A549 (cell line): ENCODE measurements around the gene PITPNM2. TPM values are rescaled to one million over a fixed set of nuclear protein-coding genes. Genes with fewer than 3 reads are reported as not detected.

Experiments used
- ATAC-seq, 2 experiments: fragments of 200-7000 bp in 1 of 2; fragments of >200 bp in 1 of 2; cut with Nextera tagmentation in 1 of 2; cut with Tn5 transposase in 1 of 2; 3 replicates each; pipeline versions ENCODE4 v1.8.0 to v1.9.1; 2018 to 2020; ENCODE audit warnings: mild to moderate bottlenecking in 1 of 2, moderate library complexity in 1 of 2
- CTCF ChIA-PET: fragments of 300-600 bp; sonication (Branson Sonifier 250); formaldehyde crosslinking; extraction: SDS; loops from one replicate; lab custom pipeline; 2021; ENCODE audit warnings: antibody characterized with exemption, inconsistent platforms; lab: Yijun Ruan, JAX
- POLR2A ChIA-PET: fragments of 350-600 bp; formaldehyde crosslinking; extraction: SDS; loops from one replicate; lab custom pipeline; 2021; ENCODE audit warnings: antibody characterized with exemption, inconsistent platforms; lab: Yijun Ruan, JAX
- DNase-seq, 2 experiments: peaks; one replicate each; pipeline versions ENCODE4 v3.0.0 to v3.0.0-alpha.2; 2011 to 2016; ENCODE audit warnings: low read depth in 1 of 2, low spot score in 1 of 2
- FAIRE-seq: peaks from 2 replicates; lab custom pipeline; 2011; peaks lifted over from hg19 to GRCh38; lab: Jason Lieb, UNC
- H3K27ac ChIP-seq, 2 experiments: fragments of >200 bp; sonication (Bioruptor Twin); formaldehyde crosslinking; 3 replicates each; pipeline ENCODE4 v1.5.1; 2016 to 2017
- H3K4me1 ChIP-seq: fragments of >200 bp; sonication (Bioruptor Twin); formaldehyde crosslinking; 3 replicates; pipeline ENCODE4 v1.6.1; 2016
- H3K4me2 ChIP-seq: fragments of >200 bp; sonication (Bioruptor Twin); formaldehyde crosslinking; 3 replicates; pipeline ENCODE4 v1.6.1; 2016
- H3K4me3 ChIP-seq: fragments of >200 bp; sonication (Bioruptor Twin); formaldehyde crosslinking; 3 replicates; pipeline ENCODE4 v1.5.1; 2016
- H3K9me3 ChIP-seq: fragments of >200 bp; sonication (Bioruptor Twin); formaldehyde crosslinking; 3 replicates; pipeline ENCODE4 v1.6.1; 2016
- CHD4 ChIP-seq: fragments of 200-600 bp; sonication (generic); IDR thresholded peaks from 2 replicates; pipeline ENCODE4 v1.6.1; 2016; ENCODE audit warnings: antibody characterized with exemption, mild to moderate bottlenecking, borderline replicate concordance
- EP300 ChIP-seq, 2 experiments: fragments of >200 bp; sonication (Bioruptor Twin); formaldehyde crosslinking; IDR thresholded peaks; 2 replicates in 1 of 2; 3 replicates in 1 of 2; pipeline ENCODE4 v1.6.1; 2016 to 2017
- ESRRA ChIP-seq: fragments of 150-350 bp; IDR thresholded peaks from 2 replicates; pipeline ENCODE4 v1.6.1; 2014; ENCODE audit warnings: mild to moderate bottlenecking, low read length, borderline replicate concordance
- FOSL2 ChIP-seq, 2 experiments: fragments of 450-650 bp in 1 of 2; fragments of >200 bp in 1 of 2; sonication (Bioruptor Twin) in 1 of 2; formaldehyde crosslinking; IDR thresholded peaks; 2 replicates each; pipeline versions ENCODE4 v1.5.0 to v1.6.1; 2016 to 2020; ENCODE audit warnings: mild to moderate bottlenecking in 1 of 2, moderate library complexity in 1 of 2
- FOXS1 ChIP-seq: fragments of 250-450 bp; sonication (Bioruptor Pico); IDR thresholded peaks from 2 replicates; pipeline ENCODE4 v1.5.0; 2020; ENCODE audit warnings: mild to moderate bottlenecking, moderate library complexity
- GATA3 ChIP-seq: IDR thresholded peaks from 2 replicates; pipeline ENCODE4 v1.6.1; 2012; ENCODE audit warnings: borderline replicate concordance
- HDAC2 ChIP-seq: fragments of 200-600 bp; sonication (generic); IDR thresholded peaks from 2 replicates; pipeline ENCODE4 v1.6.1; 2016
- HOXB13 ChIP-seq: fragments of 250-450 bp; sonication (Bioruptor Pico); IDR thresholded peaks from 2 replicates; pipeline ENCODE4 v1.5.0; 2020; ENCODE audit warnings: low read depth, mild to moderate bottlenecking, moderate library complexity
- JUN ChIP-seq, 2 experiments: fragments of >200 bp; sonication (Bioruptor Twin); formaldehyde crosslinking; IDR thresholded peaks; 2 replicates in 1 of 2; 3 replicates in 1 of 2; pipeline ENCODE4 v1.6.1; 2016 to 2017
- JUNB ChIP-seq: fragments of >200 bp; sonication (Bioruptor Twin); formaldehyde crosslinking; IDR thresholded peaks from 2 replicates; pipeline ENCODE4 v1.6.1; 2016
- KDM1A ChIP-seq: fragments of 200-600 bp; sonication (generic); IDR thresholded peaks from 2 replicates; pipeline ENCODE4 v1.6.1; 2016; ENCODE audit warnings: low read depth, mild to moderate bottlenecking
- MAFK ChIP-seq: fragments of 450-650 bp; IDR thresholded peaks from 2 replicates; pipeline ENCODE4 v1.6.1; 2014; ENCODE audit not compliant: partially characterized antibody
- MYC ChIP-seq: IDR thresholded peaks from 2 replicates; pipeline ENCODE4 v1.6.1; 2012; ENCODE audit warnings: mild to moderate bottlenecking, inconsistent platforms, low read length, improper control_type of control experiment, borderline replicate concordance
- NPAS2 ChIP-seq: fragments of 250-450 bp; sonication (Bioruptor Pico); IDR thresholded peaks from 2 replicates; pipeline ENCODE4 v1.8.0; 2022; ENCODE audit warnings: mild to moderate bottlenecking, moderate library complexity, borderline replicate concordance
- PHF8 ChIP-seq: fragments of 200-600 bp; sonication (generic); IDR thresholded peaks from 2 replicates; pipeline ENCODE4 v1.6.1; 2016; ENCODE audit warnings: low read depth, mild to moderate bottlenecking, antibody characterized with exemption, moderate library complexity, borderline replicate concordance
- POLR2AphosphoS2 ChIP-seq: conservative IDR thresholded peaks from 2 replicates; pipeline ENCODE4 v1.6.1; 2012; ENCODE audit warnings: low read length, improper control_type of control experiment, inconsistent platforms
- RNF2 ChIP-seq: fragments of 200-600 bp; sonication (generic); IDR thresholded peaks from 2 replicates; pipeline ENCODE4 v1.6.1; 2016; ENCODE audit warnings: low read depth, mild to moderate bottlenecking, antibody characterized with exemption, moderate library complexity, borderline replicate concordance
- TFCP2L1 ChIP-seq: fragments of 250-450 bp; sonication (Bioruptor Pico); IDR thresholded peaks from 2 replicates; pipeline ENCODE4 v1.5.0; 2021; ENCODE audit warnings: mild to moderate bottlenecking
- WGBS: methylation state at CpG from one replicate; pipeline ENCODE4 v1.1.6; 2017; ENCODE audit errors: missing lambda C conversion rate; 5-methylcytosine and 5-hydroxymethylcytosine counted together
- polyA plus RNA-seq, 4 experiments: library from polyadenylated mRNA; depleted of rRNA in 3 of 4; stranded (reverse); fragments of >200 nt; fragmentation: RNase III in 1 of 4; extraction: RNeasy Plus Mini Kit Qiagen cat#74134 plus additional on column Dnase treatment in 1 of 4; gene quantifications; 2 replicates in 3 of 4; 3 replicates in 1 of 4; pipeline ENCODE4 v1.2.3, GENCODE V29; 2011 to 2017
- TF ChIP-seq, protein P1 (sequence below): fragments of 150-350 bp; IDR thresholded peaks from 2 replicates; pipeline ENCODE4 v1.6.1; 2014; ENCODE audit warnings: low read depth, mild to moderate bottlenecking, low read length
- TF ChIP-seq, protein P2 (sequence below): fragments of 450-650 bp; IDR thresholded peaks from 2 replicates; pipeline ENCODE4 v1.6.1; 2014; ENCODE audit warnings: antibody characterized with exemption
- TF ChIP-seq, protein P3 (sequence below): fragments of 200-600 bp; sonication (generic); IDR thresholded peaks from 2 replicates; pipeline ENCODE4 v1.6.1; 2016; ENCODE audit warnings: antibody characterized with exemption, mild to moderate bottlenecking, moderate library complexity

PITPNM2 gene
- polyA plus RNA-seq, 2 of the 4 experiments (the other 2 are of a cell fraction), result 2.6 to 13.6 TPM

DNA sequence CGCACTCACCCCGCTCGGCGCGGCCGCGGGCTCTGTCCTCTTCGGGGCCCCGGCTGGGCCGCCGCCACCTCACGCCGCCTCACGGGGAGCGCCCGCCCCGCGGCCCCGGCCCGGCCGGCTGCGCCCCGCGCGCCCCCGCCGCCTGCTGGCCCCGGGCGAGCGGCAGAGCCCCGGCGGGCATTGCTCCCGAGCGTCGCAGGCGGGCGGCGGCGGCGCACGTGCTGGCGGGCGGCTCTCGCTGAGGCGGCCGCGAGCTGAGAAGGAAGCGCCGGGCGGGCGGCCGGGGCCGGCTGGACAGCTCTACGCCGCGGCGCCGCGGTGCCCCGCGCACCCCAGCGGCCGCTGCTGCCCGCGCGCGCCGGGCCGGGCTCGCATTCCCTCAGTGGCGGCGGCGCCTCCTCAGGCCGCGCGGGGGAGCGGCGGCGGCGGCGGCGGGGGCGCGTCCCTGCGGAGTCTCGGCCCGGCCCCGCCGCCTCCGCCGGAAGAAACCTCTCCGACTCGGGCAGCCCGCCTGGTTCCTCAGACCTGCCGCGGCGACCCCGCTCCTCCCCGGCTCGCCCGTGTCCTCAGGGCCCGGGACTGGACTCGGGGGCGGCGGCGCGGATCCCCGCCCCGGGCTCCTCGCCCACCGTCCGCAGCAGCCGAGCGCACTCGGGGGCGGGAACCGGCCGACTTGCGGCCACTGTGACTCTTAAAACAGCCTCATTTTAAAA is at the start of gene PITPNM2 (continued):
- no peak for TF ChIP-seq JUN (IDR thresholded peaks at IDR 0.05)

DNA sequence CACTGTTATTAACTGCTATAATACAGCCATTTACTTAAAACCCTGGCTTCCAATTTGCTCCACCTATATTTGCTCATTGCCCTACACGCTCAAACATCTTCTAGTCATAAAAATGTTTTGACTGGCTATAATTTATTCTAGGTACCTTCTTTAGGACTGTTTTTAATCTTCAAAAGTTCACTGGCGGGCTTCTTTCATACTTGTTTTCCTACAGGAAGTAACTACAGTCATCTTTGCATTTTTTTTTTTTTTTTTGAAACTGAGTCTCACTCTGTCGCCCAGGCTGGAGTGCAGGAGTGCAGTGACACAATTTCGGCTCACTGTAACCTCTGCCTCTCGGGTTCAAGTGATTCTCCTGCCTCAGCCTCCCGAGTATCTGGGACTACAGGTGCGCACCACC is 49.5 kb upstream of the PITPNM2 start:
- FAIRE-seq (no peak), DNase-seq (no peak), ATAC-seq (no peak)
- 95% methylated on average over 7 of the region's 7 CpGs for WGBS
- CTCF ChIA-PET, result interaction anchor here (0.9 kb wide), 1 partner anchor 37 kb away, joined by 6 read pairs; no protein-coding TSS in a partner anchor
- H3K9me3 ChIP-seq, result no peaks in the 10 kb centered on the region
- no peak overlapping the region for H3K4me2 ChIP-seq
- H3K27ac ChIP-seq, result no peak overlapping the region
- no peak overlapping the region for H3K4me3 ChIP-seq
- POLR2A ChIA-PET, result no interaction called here
- H3K4me1 ChIP-seq, result no peaks in the 10 kb centered on the region
- TF ChIP-seq EP300 (IDR thresholded peaks at IDR 0.05) (no peak), KDM1A (no peak), JUNB (no peak), HDAC2 (no peak), PHF8 (no peak), TFCP2L1 (CRISPR knock-in tag) (no peak), CHD4 (no peak), ESRRA (no peak), MAFK (no peak), JUN (IDR thresholded peaks at IDR 0.05) (no peak), MYC (no peak), FOSL2 (IDR thresholded peaks at IDR 0.05) (no peak), FOSL2 (CRISPR knock-in tag; IDR thresholded peaks at IDR 0.05) (no peak), POLR2AphosphoS2 (no peak)
- TF ChIP-seq, protein P1, sequence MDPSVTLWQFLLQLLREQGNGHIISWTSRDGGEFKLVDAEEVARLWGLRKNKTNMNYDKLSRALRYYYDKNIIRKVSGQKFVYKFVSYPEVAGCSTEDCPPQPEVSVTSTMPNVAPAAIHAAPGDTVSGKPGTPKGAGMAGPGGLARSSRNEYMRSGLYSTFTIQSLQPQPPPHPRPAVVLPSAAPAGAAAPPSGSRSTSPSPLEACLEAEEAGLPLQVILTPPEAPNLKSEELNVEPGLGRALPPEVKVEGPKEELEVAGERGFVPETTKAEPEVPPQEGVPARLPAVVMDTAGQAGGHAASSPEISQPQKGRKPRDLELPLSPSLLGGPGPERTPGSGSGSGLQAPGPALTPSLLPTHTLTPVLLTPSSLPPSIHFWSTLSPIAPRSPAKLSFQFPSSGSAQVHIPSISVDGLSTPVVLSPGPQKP, result no peak
- TF ChIP-seq, protein P2, sequence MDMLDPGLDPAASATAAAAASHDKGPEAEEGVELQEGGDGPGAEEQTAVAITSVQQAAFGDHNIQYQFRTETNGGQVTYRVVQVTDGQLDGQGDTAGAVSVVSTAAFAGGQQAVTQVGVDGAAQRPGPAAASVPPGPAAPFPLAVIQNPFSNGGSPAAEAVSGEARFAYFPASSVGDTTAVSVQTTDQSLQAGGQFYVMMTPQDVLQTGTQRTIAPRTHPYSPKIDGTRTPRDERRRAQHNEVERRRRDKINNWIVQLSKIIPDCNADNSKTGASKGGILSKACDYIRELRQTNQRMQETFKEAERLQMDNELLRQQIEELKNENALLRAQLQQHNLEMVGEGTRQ, result no peak

DNA sequence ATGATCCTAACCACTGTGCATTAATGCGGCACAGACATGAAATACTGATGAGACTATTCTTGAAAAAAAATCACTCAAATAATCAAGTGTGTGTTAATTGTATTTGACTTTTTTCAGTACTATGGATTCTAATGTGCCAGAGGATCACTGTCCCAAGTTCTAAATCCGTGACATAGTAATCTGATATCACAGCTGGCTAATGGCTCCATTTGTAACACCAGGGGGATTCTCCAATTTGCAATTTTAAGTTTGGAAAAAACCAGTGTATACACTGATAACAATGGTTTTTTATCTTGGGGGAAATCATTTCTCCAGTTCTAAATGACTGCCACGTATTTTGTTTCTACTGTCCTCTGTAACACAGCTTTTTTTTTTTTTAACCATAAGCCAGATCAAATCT is 49.0 kb upstream of the PITPNM2 start:
- ChIA-PET POLR2A (interaction anchor here (1.7 kb wide), 1 partner anchor 33 kb away, joined by 4 read pairs; the partner anchor contains the start of gene MPHOSPH9), CTCF (interaction anchor here (1.2 kb wide), 1 partner anchor 162 kb away, joined by 3 read pairs; no protein-coding TSS in a partner anchor)
- FAIRE-seq, result no peak
- no peak for DNase-seq
- 93% methylated on average over 3 of the region's 3 CpGs for WGBS
- Histone ChIP-seq H3K4me2 (no peak overlapping the region), H3K4me3 (no peak overlapping the region), H3K9me3 (no peaks in the 10 kb centered on the region), H3K4me1 (no peaks in the 10 kb centered on the region), H3K27ac (no peak overlapping the region)
- no peak for ATAC-seq
- TF ChIP-seq NPAS2, result no peak
- TF ChIP-seq HOXB13, result no peak
- TF ChIP-seq, protein P2, result no peak
- no peak for TF ChIP-seq GATA3
- TF ChIP-seq PHF8, result no peak
- no peak for TF ChIP-seq ESRRA
- TF ChIP-seq MAFK, result no peak
- TF ChIP-seq, protein P3, sequence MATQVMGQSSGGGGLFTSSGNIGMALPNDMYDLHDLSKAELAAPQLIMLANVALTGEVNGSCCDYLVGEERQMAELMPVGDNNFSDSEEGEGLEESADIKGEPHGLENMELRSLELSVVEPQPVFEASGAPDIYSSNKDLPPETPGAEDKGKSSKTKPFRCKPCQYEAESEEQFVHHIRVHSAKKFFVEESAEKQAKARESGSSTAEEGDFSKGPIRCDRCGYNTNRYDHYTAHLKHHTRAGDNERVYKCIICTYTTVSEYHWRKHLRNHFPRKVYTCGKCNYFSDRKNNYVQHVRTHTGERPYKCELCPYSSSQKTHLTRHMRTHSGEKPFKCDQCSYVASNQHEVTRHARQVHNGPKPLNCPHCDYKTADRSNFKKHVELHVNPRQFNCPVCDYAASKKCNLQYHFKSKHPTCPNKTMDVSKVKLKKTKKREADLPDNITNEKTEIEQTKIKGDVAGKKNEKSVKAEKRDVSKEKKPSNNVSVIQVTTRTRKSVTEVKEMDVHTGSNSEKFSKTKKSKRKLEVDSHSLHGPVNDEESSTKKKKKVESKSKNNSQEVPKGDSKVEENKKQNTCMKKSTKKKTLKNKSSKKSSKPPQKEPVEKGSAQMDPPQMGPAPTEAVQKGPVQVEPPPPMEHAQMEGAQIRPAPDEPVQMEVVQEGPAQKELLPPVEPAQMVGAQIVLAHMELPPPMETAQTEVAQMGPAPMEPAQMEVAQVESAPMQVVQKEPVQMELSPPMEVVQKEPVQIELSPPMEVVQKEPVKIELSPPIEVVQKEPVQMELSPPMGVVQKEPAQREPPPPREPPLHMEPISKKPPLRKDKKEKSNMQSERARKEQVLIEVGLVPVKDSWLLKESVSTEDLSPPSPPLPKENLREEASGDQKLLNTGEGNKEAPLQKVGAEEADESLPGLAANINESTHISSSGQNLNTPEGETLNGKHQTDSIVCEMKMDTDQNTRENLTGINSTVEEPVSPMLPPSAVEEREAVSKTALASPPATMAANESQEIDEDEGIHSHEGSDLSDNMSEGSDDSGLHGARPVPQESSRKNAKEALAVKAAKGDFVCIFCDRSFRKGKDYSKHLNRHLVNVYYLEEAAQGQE, result no peak
- no peak for TF ChIP-seq HDAC2
- TF ChIP-seq FOXS1 (CRISPR knock-in tag), result no peak
- TF ChIP-seq CHD4, result no peak
- TF ChIP-seq RNF2, result no peak
